Neural cell (in vitro differentiated cells): ENCODE data around the gene SPC24. TPM values are rescaled to one million over a fixed set of nuclear protein-coding genes. Genes with fewer than 3 reads are reported as not detected.

Experiments used
- H2AFZ ChIP-seq: fragments of 200-600, 300-800 bp; sonication (generic), shearing (Covaris generic); 2 replicates; pipeline ENCODE4 v1.6.0; 2014; ENCODE audit warnings: low read depth, mild to moderate bottlenecking, antibody characterized with exemption, low read length, moderate library complexity
- H3F3A ChIP-seq: fragments of 200-600 bp; shearing (Covaris generic); 2 replicates; pipeline ENCODE4 v1.6.1; 2016; ENCODE audit warnings: mild to moderate bottlenecking, moderate library complexity, mixed read lengths, antibody characterized with exemption, low read length; ENCODE audit not compliant: insufficient read depth, poor library complexity, severe bottlenecking
- H3K27ac ChIP-seq: fragments of 200-600, 300-800 bp; sonication (generic), shearing (Covaris generic); 2 replicates; pipeline ENCODE4 v1.5.1; 2014; ENCODE audit warnings: mild to moderate bottlenecking, low read length, moderate library complexity
- H3K27me3 ChIP-seq: fragments of 300-800, 200-600 bp; sonication (generic), shearing (Covaris generic); 2 replicates; pipeline ENCODE4 v1.6.0; 2014; ENCODE audit warnings: mild to moderate bottlenecking, low read depth, low read length, moderate library complexity; ENCODE audit not compliant: insufficient read depth
- H3K36me3 ChIP-seq: fragments of 300-800, 200-600 bp; sonication (generic), shearing (Covaris generic); 2 replicates; pipeline ENCODE4 v1.5.1; 2014; ENCODE audit warnings: mild to moderate bottlenecking, antibody characterized with exemption, low read length, moderate library complexity; ENCODE audit not compliant: insufficient read depth
- H3K4me2 ChIP-seq: fragments of 300-800, 200-600 bp; sonication (generic), shearing (Covaris generic); 2 replicates; pipeline ENCODE4 v1.6.0; 2014; ENCODE audit warnings: mild to moderate bottlenecking, low read length
- H3K4me3 ChIP-seq: fragments of 300-800, 200-600 bp; sonication (generic), shearing (Covaris generic); 2 replicates; pipeline ENCODE4 v1.5.1; 2014; ENCODE audit warnings: mild to moderate bottlenecking, low read length, moderate library complexity
- H3K79me2 ChIP-seq: fragments of 200-600 bp; shearing (Covaris generic); replicated peaks from 2 replicates; pipeline ENCODE4 v1.6.0; 2014; ENCODE audit warnings: mild to moderate bottlenecking, low read length, moderate library complexity; ENCODE audit not compliant: insufficient read depth
- H3K9ac ChIP-seq: fragments of 300-800, 200-600 bp; sonication (generic), shearing (Covaris generic); 2 replicates; pipeline ENCODE4 v1.6.1; 2016; ENCODE audit warnings: mild to moderate bottlenecking, low read length, mixed read lengths
- H3K9me2 ChIP-seq: fragments of 200-600 bp; shearing (Covaris generic); 2 replicates; pipeline ENCODE4 v1.6.1; 2016; ENCODE audit warnings: mild to moderate bottlenecking, low read length, mixed read lengths; ENCODE audit not compliant: insufficient read depth
- H3K9me3 ChIP-seq: fragments of 200-600, 300-800 bp; sonication (generic), shearing (Covaris generic); 2 replicates; pipeline ENCODE4 v1.6.1; 2016; ENCODE audit warnings: mild to moderate bottlenecking, mixed run types, low read length, moderate library complexity, mixed read lengths
- H4K20me1 ChIP-seq: fragments of 200-600 bp; shearing (Covaris generic); 2 replicates; pipeline ENCODE4 v1.6.1; 2016; ENCODE audit warnings: mild to moderate bottlenecking, mixed run types; ENCODE audit not compliant: insufficient read depth
- EP300 ChIP-seq: fragments of 450-650 bp; conservative IDR thresholded peaks from 2 replicates; pipeline ENCODE4 v1.6.1; 2014; ENCODE audit warnings: antibody characterized with exemption, mild to moderate bottlenecking, moderate library complexity; ENCODE audit not compliant: poor library complexity, severe bottlenecking
- EZH2 ChIP-seq: fragments of 200-600, 300-800 bp; shearing (Covaris generic), sonication (generic); IDR thresholded peaks from 2 replicates; pipeline ENCODE4 v1.6.1; 2014; ENCODE audit warnings: antibody characterized with exemption, low read length, borderline replicate concordance, mild to moderate bottlenecking; ENCODE audit not compliant: insufficient read depth, poor library complexity, severe bottlenecking
- MXI1 ChIP-seq: fragments of 450-650 bp; conservative IDR thresholded peaks from 2 replicates; pipeline ENCODE4 v1.6.1; 2014; ENCODE audit warnings: antibody characterized with exemption, mild to moderate bottlenecking; ENCODE audit not compliant: poor library complexity, severe bottlenecking
- POLR2AphosphoS5 ChIP-seq: IDR thresholded peaks from 2 replicates; pipeline ENCODE4 v1.6.1; 2012
- RAD21 ChIP-seq: fragments of 450-650 bp; conservative IDR thresholded peaks from 2 replicates; pipeline ENCODE4 v1.6.1; 2014; ENCODE audit warnings: antibody characterized with exemption, mild to moderate bottlenecking, moderate library complexity
- REST ChIP-seq: IDR thresholded peaks from 2 replicates; pipeline ENCODE4 v1.6.1; 2012; ENCODE audit warnings: borderline replicate concordance
- SMC3 ChIP-seq: fragments of 450-650 bp; conservative IDR thresholded peaks from 2 replicates; pipeline ENCODE4 v1.6.1; 2014; ENCODE audit warnings: antibody characterized with exemption, mild to moderate bottlenecking, moderate library complexity; ENCODE audit not compliant: poor library complexity
- TAF1 ChIP-seq: IDR thresholded peaks from 2 replicates; pipeline ENCODE4 v1.6.1; 2012; ENCODE audit warnings: low read depth
- polyA plus RNA-seq: library from polyadenylated mRNA; depleted of rRNA; stranded (reverse); fragments of >200 nt; gene quantifications from 2 replicates; pipeline ENCODE4 v1.2.3, GENCODE V29; 2014
- TF ChIP-seq, protein P1 (sequence below): fragments of 450-650 bp; IDR thresholded peaks from 2 replicates; pipeline ENCODE4 v1.5.1; 2014; ENCODE audit warnings: antibody characterized with exemption, mild to moderate bottlenecking, moderate library complexity; ENCODE audit not compliant: poor library complexity, severe bottlenecking

The SPC24 gene
- polyA plus RNA-seq, 1 donor from 2014 or later, result 0.40 TPM

- H4K20me1 ChIP-seq, result no peaks in the 10 kb centered on the region
- H3K9ac ChIP-seq, result no peak overlapping the region
- no peak for TF ChIP-seq SMC3
- TF ChIP-seq MXI1, result no peak
- TF ChIP-seq POLR2AphosphoS5, result no peak
- no peak for TF ChIP-seq REST
- no peak for TF ChIP-seq EZH2
- TF ChIP-seq, protein P1, sequence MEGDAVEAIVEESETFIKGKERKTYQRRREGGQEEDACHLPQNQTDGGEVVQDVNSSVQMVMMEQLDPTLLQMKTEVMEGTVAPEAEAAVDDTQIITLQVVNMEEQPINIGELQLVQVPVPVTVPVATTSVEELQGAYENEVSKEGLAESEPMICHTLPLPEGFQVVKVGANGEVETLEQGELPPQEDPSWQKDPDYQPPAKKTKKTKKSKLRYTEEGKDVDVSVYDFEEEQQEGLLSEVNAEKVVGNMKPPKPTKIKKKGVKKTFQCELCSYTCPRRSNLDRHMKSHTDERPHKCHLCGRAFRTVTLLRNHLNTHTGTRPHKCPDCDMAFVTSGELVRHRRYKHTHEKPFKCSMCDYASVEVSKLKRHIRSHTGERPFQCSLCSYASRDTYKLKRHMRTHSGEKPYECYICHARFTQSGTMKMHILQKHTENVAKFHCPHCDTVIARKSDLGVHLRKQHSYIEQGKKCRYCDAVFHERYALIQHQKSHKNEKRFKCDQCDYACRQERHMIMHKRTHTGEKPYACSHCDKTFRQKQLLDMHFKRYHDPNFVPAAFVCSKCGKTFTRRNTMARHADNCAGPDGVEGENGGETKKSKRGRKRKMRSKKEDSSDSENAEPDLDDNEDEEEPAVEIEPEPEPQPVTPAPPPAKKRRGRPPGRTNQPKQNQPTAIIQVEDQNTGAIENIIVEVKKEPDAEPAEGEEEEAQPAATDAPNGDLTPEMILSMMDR, result no peak
- TF ChIP-seq RAD21, result no peak
- TF ChIP-seq TAF1, result no peak
- no peak for TF ChIP-seq EP300
- H3K36me3 ChIP-seq, result no peaks in the 10 kb centered on the region
- no peaks in the 10 kb centered on the region for H3F3A ChIP-seq
- H2AFZ ChIP-seq, result no peak overlapping the region
- no peak overlapping the region for H3K4me3 ChIP-seq
- H3K9me3 ChIP-seq, result no peaks in the 10 kb centered on the region
- no peaks in the 10 kb centered on the region for H3K27me3 ChIP-seq
- H3K79me2 ChIP-seq, result no peaks in the 10 kb centered on the region
- H3K9me2 ChIP-seq, result no peaks in the 10 kb centered on the region
- no peak overlapping the region for H3K4me2 ChIP-seq
- H3K27ac ChIP-seq, result no peak overlapping the region
Observed at GRCh38 chr19:11169896-11170678, 14.5 kb upstream of the SPC24 start.

- Histone ChIP-seq H3K9ac (no peak overlapping the region), H3K4me2 (no peak overlapping the region), H3F3A (no peaks in the 10 kb centered on the region)
Observed at GRCh38 chr19:11168568-11168967, 13.0 kb upstream of the SPC24 start.

More at GRCh38 chr19:11168568-11168967, 13.0 kb upstream of the SPC24 start:
- H3K4me3 ChIP-seq, result no peak overlapping the region
- TF ChIP-seq POLR2AphosphoS5 (no peak), EZH2 (no peak), REST (no peak), RAD21 (no peak), TAF1 (no peak), SMC3 (no peak), MXI1 (no peak), EP300 (no peak)
- TF ChIP-seq, protein P1, result no peak
- no peaks in the 10 kb centered on the region for H3K79me2 ChIP-seq
- H3K27me3 ChIP-seq, result no peaks in the 10 kb centered on the region
- H3K9me2 ChIP-seq, result no peaks in the 10 kb centered on the region
- no peaks in the 10 kb centered on the region for H4K20me1 ChIP-seq
- no peaks in the 10 kb centered on the region for H3K9me3 ChIP-seq
- H3K36me3 ChIP-seq, result no peaks in the 10 kb centered on the region
- no peak overlapping the region for H3K27ac ChIP-seq
- H2AFZ ChIP-seq, result no peak overlapping the region
